C4-2B (cell line): ENCODE data around the gene ENPP7.

Experiments used
- H3K27ac ChIP-seq: fragments of 450-650 bp; 2 replicates; pipeline ENCODE4 v1.5.1; 2017
- ZFX ChIP-seq: fragments of 450-650 bp; IDR thresholded peaks from 2 replicates; pipeline ENCODE4 v1.6.1; 2017
- TF ChIP-seq, protein P1 (sequence below): fragments of 450-650 bp; conservative IDR thresholded peaks from 2 replicates; pipeline ENCODE4 v1.5.1; 2017; ENCODE audit warnings: mild to moderate bottlenecking

ENPP7 gene

DNA sequence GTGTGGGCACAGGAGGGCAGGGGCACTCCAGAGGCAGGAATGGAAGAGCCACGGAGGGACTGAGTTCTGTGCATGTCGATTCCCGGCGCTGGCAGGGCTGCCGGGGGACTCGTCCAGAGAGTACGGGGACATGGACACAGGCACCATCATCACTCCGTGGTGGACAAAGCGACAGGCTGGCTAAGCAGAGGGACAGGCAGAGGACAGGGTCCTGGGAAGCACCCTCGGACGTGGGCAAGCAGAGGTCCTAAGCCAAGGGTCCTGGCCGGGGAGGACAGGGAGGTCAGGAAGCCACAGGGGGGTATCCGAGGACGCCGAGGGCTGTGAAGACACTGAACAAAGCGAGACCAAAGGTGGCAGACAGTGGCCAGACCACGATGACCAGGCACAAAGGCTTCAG, 44.3 kb upstream of the ENPP7 start:
- no peak for TF ChIP-seq ZFX
- TF ChIP-seq, protein P1, sequence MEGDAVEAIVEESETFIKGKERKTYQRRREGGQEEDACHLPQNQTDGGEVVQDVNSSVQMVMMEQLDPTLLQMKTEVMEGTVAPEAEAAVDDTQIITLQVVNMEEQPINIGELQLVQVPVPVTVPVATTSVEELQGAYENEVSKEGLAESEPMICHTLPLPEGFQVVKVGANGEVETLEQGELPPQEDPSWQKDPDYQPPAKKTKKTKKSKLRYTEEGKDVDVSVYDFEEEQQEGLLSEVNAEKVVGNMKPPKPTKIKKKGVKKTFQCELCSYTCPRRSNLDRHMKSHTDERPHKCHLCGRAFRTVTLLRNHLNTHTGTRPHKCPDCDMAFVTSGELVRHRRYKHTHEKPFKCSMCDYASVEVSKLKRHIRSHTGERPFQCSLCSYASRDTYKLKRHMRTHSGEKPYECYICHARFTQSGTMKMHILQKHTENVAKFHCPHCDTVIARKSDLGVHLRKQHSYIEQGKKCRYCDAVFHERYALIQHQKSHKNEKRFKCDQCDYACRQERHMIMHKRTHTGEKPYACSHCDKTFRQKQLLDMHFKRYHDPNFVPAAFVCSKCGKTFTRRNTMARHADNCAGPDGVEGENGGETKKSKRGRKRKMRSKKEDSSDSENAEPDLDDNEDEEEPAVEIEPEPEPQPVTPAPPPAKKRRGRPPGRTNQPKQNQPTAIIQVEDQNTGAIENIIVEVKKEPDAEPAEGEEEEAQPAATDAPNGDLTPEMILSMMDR = no peak
- H3K27ac ChIP-seq = no peak overlapping the region

DNA sequence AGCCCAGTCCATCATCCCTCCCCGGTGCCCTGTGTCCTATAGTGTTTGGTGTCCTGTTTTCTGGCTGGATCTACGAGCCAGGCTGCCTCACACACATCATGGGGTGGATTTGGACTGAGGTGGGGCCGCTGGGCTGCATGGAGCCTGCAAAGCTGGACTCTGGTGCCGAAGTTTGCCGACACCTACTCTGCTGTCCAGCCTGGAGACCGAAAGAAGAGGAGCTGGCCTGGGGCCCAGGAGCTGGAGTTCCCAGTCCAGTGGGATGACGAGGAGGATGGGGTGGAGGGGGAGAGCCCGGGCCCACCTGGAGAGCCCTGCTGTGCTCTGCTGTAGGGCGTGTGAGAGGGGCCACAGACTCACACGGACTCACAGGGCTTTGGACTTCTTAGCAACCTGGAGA, 40.3 kb upstream of the ENPP7 start:
- no peak for TF ChIP-seq ZFX
- TF ChIP-seq, protein P1 = no peak
- H3K27ac ChIP-seq = no peak overlapping the region; the same call in 1 of the 2 replicates

DNA sequence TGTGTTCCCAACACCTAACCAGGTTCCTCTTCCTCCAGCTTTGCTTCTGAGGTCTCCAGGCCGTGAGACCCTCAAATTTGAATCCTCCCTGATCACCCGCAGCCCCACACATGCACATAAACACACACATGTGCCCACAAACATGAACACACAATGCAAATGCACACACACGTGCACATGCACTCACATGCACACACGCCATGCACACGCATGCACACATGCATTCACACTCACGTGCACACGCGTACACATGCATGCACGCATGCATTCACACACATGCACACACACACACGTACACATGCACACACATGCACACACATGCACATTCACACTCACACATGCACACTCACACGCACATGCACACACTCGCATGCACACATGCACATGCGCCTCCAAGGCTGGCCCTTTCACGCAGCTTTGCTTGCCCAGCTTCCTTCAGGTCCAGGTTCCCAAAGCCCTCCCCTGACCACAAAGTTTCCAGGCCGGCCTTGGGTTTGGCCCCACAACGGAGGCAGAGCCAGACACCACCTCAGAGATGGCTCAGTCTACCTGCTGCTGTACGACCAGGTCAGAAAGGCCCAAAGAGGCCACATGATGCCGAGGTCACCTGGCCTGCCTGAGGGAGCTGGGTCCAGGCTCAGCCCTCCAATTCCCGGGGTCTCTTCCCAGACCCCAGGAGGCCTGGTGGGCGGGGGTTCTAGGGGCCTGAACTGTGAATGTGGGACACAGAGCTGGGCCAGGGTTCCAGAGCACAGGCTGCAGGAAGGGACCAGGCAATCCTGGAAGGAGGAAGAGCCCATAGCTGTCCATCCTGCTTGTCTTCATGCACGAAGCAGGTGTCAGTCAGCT, 39.5 kb upstream of the ENPP7 start:
- TF ChIP-seq, protein P1 = no peak
- no peak for TF ChIP-seq ZFX

DNA sequence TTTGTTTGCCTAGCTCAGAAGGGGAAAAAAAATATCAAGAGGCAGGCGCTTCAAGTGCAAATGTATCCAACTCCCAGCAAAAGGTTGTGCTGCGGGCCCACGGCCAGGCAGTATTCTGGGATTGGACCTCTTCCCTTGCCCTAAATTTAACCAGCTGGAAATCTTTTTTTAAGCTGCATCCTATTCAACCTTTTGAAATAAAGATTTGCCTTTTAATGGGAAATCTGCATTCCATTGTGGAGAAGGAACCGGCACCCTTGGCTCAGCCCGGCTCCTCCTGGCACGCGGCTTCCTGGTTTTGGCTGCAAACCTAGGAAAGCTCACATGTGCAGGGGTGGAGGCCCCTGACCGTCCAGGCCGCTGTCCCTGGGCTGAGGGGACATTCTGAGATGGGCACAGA, 38.8 kb upstream of the ENPP7 start:
- H3K27ac ChIP-seq = peak overlapping the region; percentile 31
- TF ChIP-seq, protein P1 = no peak
- TF ChIP-seq ZFX = no peak

More for the DNA sequence above, 39.5 kb upstream of the ENPP7 start:
- peak overlapping the region; percentile 31 for H3K27ac ChIP-seq

DNA sequence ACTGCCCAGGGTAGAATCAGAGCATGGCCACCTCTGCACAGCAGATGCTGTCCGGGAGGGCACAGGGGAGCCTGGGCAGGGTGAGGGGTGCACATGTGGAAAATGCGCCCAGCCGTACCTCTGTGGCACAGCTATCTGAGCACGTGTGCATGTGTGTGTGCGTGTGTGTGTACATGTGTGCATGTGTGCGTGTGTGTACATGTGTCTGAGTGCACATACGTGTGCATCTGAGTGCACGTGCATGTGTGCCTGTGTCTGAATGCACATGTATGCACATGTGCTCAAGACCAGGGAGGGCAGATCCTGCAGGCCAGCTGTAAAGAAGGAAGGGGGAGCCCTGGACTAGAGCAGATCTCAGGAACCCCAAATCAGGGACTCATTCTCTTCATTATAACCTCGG, 37.3 kb upstream of the ENPP7 start:
- TF ChIP-seq ZFX = no peak
- TF ChIP-seq, protein P1 = no peak
- H3K27ac ChIP-seq = no peak overlapping the region

DNA sequence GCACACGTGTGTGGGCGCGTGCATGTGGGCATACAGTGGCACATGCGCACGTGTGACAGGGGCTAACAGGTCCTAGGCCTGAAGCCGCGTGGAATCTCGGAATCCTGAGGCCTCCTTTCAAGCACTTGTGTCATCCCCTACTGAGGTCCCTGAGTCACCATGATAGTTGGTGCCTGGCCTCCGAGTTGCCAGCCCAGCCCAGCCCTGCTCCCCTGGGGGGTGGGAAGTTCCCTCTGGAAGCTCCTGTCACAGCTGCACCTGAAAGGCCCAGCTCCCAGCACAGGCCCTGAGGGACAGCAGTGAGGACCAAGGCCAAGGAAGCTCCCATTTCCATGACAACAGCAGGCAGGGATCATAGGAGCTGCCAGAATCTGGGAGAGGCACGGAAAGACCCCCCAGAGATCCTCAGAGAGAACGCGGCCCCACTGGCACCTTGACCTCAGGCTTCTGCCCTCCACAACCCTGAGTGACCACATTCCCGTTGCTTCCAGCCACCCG, 35.4 kb upstream of the ENPP7 start:
- no peak for TF ChIP-seq ZFX
- TF ChIP-seq, protein P1 = no peak
- no peak overlapping the region for H3K27ac ChIP-seq

DNA sequence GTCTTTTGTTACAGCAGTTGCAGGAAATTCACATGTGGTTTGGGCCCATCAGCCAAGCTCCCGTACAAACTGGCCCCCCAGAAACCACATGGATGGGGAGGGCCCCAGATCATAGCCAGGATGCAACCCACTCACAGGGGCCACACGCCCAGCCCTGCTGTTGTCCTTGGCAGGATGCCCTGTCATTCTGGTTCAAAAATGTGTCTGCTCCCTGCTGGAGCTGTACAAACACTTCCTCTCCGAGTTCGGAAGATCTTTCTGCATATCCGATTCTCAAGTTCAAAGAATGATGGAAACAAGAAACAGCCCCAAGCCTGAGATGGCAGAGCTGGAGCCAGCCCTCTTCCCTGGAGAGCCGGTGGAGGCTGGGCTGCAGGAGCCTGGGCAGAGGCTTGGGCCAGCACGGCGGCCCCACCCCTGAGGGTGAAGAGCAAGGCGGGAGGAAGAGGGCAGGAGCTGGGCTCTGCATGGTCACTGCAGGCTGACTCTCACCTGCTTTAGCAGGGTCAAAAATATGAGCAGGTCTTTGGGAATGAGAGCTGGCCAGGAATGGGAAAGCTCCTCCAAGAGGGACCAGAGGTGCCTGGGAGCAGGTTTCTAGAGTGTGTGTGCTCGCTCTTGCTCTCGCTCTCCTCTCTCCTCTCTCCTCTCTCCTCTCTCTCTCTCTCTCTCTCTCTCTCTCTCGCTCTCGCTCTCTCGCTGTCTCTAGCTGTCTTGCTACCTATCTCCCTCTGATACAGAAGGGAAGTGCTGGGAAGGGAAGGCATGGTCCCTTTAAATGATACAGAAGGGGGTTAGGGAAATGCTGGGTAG, 34.7 kb upstream of the ENPP7 start:
- H3K27ac ChIP-seq = no peak overlapping the region
- no peak for TF ChIP-seq ZFX
- TF ChIP-seq, protein P1 = no peak
